ENCODE data around the gene DPYD. TPM values are rescaled to one million over a fixed set of nuclear protein-coding genes. Genes with fewer than 3 reads are reported as not detected.

Gene DPYD
- total RNA-seq, 1 experiment from 2014 or later = 12.8 TPM

DNA sequence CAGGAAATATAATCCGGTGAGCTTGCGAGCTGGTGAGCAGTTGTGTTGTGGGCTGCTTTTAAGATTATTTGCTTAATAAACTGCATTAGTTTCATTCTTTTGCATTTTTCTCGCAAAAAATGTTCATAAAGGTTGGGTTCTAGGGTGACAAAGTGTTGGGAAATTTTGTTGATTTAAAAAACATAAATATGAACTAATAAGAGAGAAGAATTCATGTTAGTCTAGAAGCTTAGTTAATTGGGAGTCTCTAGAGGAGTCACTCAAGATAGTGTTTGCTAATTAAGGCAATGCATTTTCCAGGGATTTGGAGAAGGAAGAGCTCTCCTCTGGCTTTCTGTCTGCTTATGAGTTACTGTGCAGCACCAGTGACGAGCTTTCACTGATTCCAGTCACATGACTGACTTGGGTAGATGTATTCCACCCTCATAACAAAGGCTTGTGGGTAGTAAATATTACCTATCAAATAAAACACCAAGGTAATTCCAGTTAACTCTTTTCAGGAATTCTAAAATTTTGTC lies 782.3 kb downstream of the DPYD start:
- no peak for TF ChIP-seq EZH2phosphoT487 (IDR thresholded peaks at IDR 0.05; ENCODE audit: borderline replicate concordance, low read length)
- H3K36me3 ChIP-seq (ENCODE audit: low read depth, low read length) = no peaks in the 10 kb centered on the region
- H3K27ac ChIP-seq (ENCODE audit: low read length) = no peak overlapping the region
- H3K79me2 ChIP-seq (ENCODE audit: low read length) = no peaks in the 10 kb centered on the region
- CTCF ChIA-PET = interaction anchor here (0.6 to 1.1 kb wide), 3 partner anchors 54 to 429 kb away, joined by 3 to 5 read pairs (median 3); no protein-coding TSS in a partner anchor
- no peak for DNase-seq
- peak overlapping the region; percentile 43; the same call in 1 of the 2 replicates for H3K4me2 ChIP-seq (ENCODE audit: low read length)
- BruUV-seq (replicated peaks) = no TSS peak
- no peaks in the 10 kb centered on the region for H4K20me1 ChIP-seq (ENCODE audit: low read length)
- POLR2A ChIA-PET (ENCODE audit: unreplicated experiment) = no interaction called here
- no peaks in the 10 kb centered on the region for H3K9me2 ChIP-seq (replicated peaks; ENCODE audit: low read length)
- H3K27me3 ChIP-seq (ENCODE audit: low read length) = no peaks in the 10 kb centered on the region
- H3K9ac ChIP-seq (ENCODE audit: low read length) = no peak overlapping the region
- H3K4me3 ChIP-seq (ENCODE audit: low read length) = 0 out of 2 replicates have a peak overlapping the region, but pooled peaks have one; percentile 8
- H3K9me3 ChIP-seq (ENCODE audit: low read length) = no peaks in the 10 kb centered on the region
- peaks cover 6% of the 10 kb centered on the region for H3K4me1 ChIP-seq (ENCODE audit: insufficient read depth, low read length)
- peak overlapping the region; percentile 44; the same call in 1 of the 2 replicates for H2AFZ ChIP-seq (ENCODE audit: low read length)
- ATAC-seq = no peak
- intact Hi-C loops (cut with micrococcal nuclease) = loop anchor here (2.0 kb wide), 1 partner anchor 86 kb away; no protein-coding TSS in a partner anchor
- H3F3A ChIP-seq (ENCODE audit: low read length, unreplicated experiment) = no peaks in the 10 kb centered on the region

DNA sequence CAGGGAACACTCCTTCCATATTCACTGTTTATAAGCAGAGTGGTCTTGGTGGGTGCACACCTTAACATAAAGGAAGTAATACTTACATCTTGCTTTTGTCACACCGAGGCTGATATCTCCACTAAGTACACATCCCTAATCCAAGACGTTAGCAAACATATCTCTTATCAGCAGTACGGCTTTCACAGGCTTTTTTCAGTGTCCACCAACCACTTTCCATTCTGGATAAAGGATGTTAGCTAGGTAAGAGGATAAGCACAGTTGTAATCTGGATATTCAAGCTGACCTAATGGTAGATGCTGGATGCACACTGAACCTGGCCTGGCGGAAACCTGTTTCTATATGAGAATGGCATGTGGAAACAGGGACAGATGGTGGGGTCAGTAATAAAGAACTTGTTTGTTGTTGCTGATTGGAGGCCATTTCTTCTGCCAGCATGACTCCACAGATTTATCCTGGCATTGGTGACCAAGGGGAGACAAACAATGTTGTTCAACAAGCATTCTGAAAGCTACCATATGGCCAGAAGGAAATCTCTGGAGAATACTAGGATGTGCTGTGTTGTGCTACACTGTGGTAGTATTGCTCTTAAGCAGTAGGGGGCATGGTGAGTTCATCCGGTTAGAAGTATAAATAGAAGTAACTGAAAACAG lies 782.8 kb downstream of the DPYD start:
- Histone ChIP-seq H4K20me1 (ENCODE audit: low read length) (no peaks in the 10 kb centered on the region), H3K27ac (ENCODE audit: low read length) (no peak overlapping the region), H3K36me3 (ENCODE audit: low read depth, low read length) (no peaks in the 10 kb centered on the region), H3K9ac (ENCODE audit: low read length) (no peak overlapping the region), H3K79me2 (ENCODE audit: low read length) (no peaks in the 10 kb centered on the region), H2AFZ (ENCODE audit: low read length) (peak overlapping the region; percentile 44; the same call in 1 of the 2 replicates), H3K4me3 (ENCODE audit: low read length) (no peak overlapping the region), H3K4me2 (ENCODE audit: low read length) (peak overlapping the region; percentile 43; the same call in 1 of the 2 replicates), H3K4me1 (ENCODE audit: insufficient read depth, low read length) (no peaks in the 10 kb centered on the region; the same call in 1 of the 2 replicates), H3F3A (ENCODE audit: low read length, unreplicated experiment) (no peaks in the 10 kb centered on the region), H3K27me3 (ENCODE audit: low read length) (no peaks in the 10 kb centered on the region), H3K9me2 (replicated peaks; ENCODE audit: low read length) (no peaks in the 10 kb centered on the region), H3K9me3 (ENCODE audit: low read length) (no peaks in the 10 kb centered on the region)
- no TSS peak for BruUV-seq (replicated peaks)
- ChIA-PET CTCF (interaction anchor here (0.5 to 1.1 kb wide), 4 partner anchors 55 to 429 kb away, joined by 3 to 5 read pairs (median 3); no protein-coding TSS in a partner anchor), POLR2A (ENCODE audit: unreplicated experiment) (no interaction called here)
- ATAC-seq = peak; percentile 98
- intact Hi-C loops (cut with micrococcal nuclease) = loop anchor here (2.0 kb wide), 1 partner anchor 85 kb away; no protein-coding TSS in a partner anchor
- no peak for TF ChIP-seq EZH2 (IDR thresholded peaks at IDR 0.05; ENCODE audit: low read length, unreplicated experiment)
- TF ChIP-seq, protein P1, sequence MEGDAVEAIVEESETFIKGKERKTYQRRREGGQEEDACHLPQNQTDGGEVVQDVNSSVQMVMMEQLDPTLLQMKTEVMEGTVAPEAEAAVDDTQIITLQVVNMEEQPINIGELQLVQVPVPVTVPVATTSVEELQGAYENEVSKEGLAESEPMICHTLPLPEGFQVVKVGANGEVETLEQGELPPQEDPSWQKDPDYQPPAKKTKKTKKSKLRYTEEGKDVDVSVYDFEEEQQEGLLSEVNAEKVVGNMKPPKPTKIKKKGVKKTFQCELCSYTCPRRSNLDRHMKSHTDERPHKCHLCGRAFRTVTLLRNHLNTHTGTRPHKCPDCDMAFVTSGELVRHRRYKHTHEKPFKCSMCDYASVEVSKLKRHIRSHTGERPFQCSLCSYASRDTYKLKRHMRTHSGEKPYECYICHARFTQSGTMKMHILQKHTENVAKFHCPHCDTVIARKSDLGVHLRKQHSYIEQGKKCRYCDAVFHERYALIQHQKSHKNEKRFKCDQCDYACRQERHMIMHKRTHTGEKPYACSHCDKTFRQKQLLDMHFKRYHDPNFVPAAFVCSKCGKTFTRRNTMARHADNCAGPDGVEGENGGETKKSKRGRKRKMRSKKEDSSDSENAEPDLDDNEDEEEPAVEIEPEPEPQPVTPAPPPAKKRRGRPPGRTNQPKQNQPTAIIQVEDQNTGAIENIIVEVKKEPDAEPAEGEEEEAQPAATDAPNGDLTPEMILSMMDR (conservative IDR thresholded peaks at IDR 0.05; ENCODE audit: low read depth, low read length) = peak; percentile 83
- peak; percentile 70 for DNase-seq

DNA sequence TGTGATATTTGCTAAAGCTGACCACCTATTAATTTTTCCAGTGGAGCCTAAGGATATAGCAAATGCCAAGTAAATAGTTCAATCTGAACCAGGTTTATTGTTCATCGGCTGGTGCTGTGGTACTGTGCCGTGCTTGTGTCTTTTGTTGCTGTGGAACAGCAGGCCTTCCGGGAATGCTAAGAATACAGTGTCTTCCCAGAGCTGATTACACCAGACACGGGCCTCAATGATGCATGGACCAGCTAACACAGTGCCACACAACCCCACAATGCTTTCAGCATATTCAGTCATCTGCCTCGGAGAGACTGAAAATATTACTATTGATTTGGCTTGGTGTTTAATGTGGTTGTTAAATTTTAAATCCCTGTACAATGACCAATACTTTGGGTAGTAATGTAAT lies 783.8 kb downstream of the DPYD start:
- Histone ChIP-seq H3K9me2 (replicated peaks; ENCODE audit: low read length) (no peaks in the 10 kb centered on the region), H3K4me2 (ENCODE audit: low read length) (no peak overlapping the region), H2AFZ (ENCODE audit: low read length) (no peak overlapping the region), H3F3A (ENCODE audit: low read length, unreplicated experiment) (no peaks in the 10 kb centered on the region), H3K27ac (ENCODE audit: low read length) (no peak overlapping the region), H3K4me1 (ENCODE audit: insufficient read depth, low read length) (no peaks in the 10 kb centered on the region; the same call in 1 of the 2 replicates), H3K79me2 (ENCODE audit: low read length) (no peaks in the 10 kb centered on the region), H3K9ac (ENCODE audit: low read length) (no peak overlapping the region), H3K27me3 (ENCODE audit: low read length) (no peaks in the 10 kb centered on the region), H3K4me3 (ENCODE audit: low read length) (no peak overlapping the region), H3K9me3 (ENCODE audit: low read length) (no peaks in the 10 kb centered on the region), H3K36me3 (ENCODE audit: low read depth, low read length) (no peaks in the 10 kb centered on the region), H4K20me1 (ENCODE audit: low read length) (no peaks in the 10 kb centered on the region)
- no TSS peak for BruUV-seq (replicated peaks)
- ChIA-PET POLR2A (ENCODE audit: unreplicated experiment) (interaction anchor here (0.7 kb wide), 1 partner anchor 73 kb away, joined by 7 read pairs; no protein-coding TSS in a partner anchor), CTCF (no interaction called here)
- intact Hi-C loops (cut with micrococcal nuclease) = no loop called here
- no peak for DNase-seq
- TF ChIP-seq, protein P1 (conservative IDR thresholded peaks at IDR 0.05; ENCODE audit: low read depth, low read length) = no peak
- no peak for TF ChIP-seq EZH2phosphoT487 (IDR thresholded peaks at IDR 0.05; ENCODE audit: borderline replicate concordance, low read length)
- ATAC-seq = no peak

Data from PC-3 (cell line).